Memory B cell (primary cell): ENCODE results near the gene CDKN2B-AS1.

Experiments used
- ATAC-seq: fragments of 150-1000 bp; cut with Tn5 transposase; 2 replicates; pipeline ENCODE4 v1.10.0; 2021; ENCODE audit warnings: low read depth, mild to moderate bottlenecking, moderate library complexity
- DNase-seq, 2 donors: peaks; one replicate each; pipeline ENCODE4 v3.0.0; 2022; ENCODE audit warnings: low spot score in 2 of 2
- H3K27ac Mint-ChIP-seq: one replicate; pipeline ENCODE4 v1.8.0; 2022; ENCODE audit warnings: mild to moderate bottlenecking, moderate library complexity, mixed read lengths
- H3K27me3 Mint-ChIP-seq: one replicate; pipeline ENCODE4 v1.8.0; 2022; ENCODE audit warnings: mixed read lengths
- H3K36me3 Mint-ChIP-seq: one replicate; pipeline ENCODE4 v1.8.0; 2022; ENCODE audit warnings: mild to moderate bottlenecking, mixed read lengths
- H3K4me1 Mint-ChIP-seq: one replicate; pipeline ENCODE4 v1.8.0; 2022; ENCODE audit warnings: mixed read lengths
- H3K4me3 Mint-ChIP-seq: one replicate; pipeline ENCODE4 v1.8.0; 2022; ENCODE audit warnings: mild to moderate bottlenecking, moderate library complexity, mixed read lengths
- H3K9me3 Mint-ChIP-seq: one replicate; pipeline ENCODE4 v1.8.0; 2022; ENCODE audit warnings: mixed read lengths

Gene CDKN2B-AS1

DNA sequence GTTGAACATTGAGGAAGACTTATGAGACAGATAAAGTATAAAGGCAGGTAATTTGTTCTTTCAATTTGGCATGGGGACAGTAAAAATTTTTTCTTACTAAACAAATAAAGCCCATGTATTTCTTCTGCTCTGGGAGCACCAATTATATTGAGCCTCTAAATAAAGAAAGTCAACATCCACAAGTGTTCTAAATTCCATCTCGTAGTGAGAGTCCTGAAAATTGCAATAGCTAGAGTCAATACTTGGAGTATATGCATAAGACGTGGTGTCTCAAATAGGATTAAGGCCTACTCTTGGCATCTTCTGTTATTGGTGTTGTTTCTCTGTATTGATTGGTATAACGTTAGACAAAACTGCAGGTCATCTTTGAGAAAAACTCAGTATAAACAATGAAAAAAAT is 135.0 kb downstream of the CDKN2B-AS1 start:
- Mint-ChIP-seq H3K36me3 (no peaks in the 10 kb centered on the region), H3K27me3 (peaks cover 3% of the 10 kb centered on the region), H3K4me3 (no peak overlapping the region), H3K9me3 (no peaks in the 10 kb centered on the region), H3K4me1 (peaks cover 16% of the 10 kb centered on the region), H3K27ac (peak overlapping the region; percentile 33)
- ATAC-seq (no peak), DNase-seq (no peak)

GRCh38 chr9:22131817-22132216 is 137.2 kb downstream of the CDKN2B-AS1 start:
- peaks cover 6% of the 10 kb centered on the region for H3K27me3 Mint-ChIP-seq
- H3K36me3 Mint-ChIP-seq: no peaks in the 10 kb centered on the region
- no peak overlapping the region for H3K27ac Mint-ChIP-seq
- DNase-seq (no peak), ATAC-seq (no peak)
- no peaks in the 10 kb centered on the region for H3K9me3 Mint-ChIP-seq
- H3K4me3 Mint-ChIP-seq: no peak overlapping the region
- H3K4me1 Mint-ChIP-seq: peaks cover 19% of the 10 kb centered on the region

- ATAC-seq: no peak
These were observed 139.8 kb downstream of the CDKN2B-AS1 start for GRCh38 chr9:22134390-22134789.

GRCh38 chr9:22136461-22137096 is 142.0 kb downstream of the CDKN2B-AS1 start:
- Mint-ChIP-seq H3K9me3 (peaks cover 6% of the 10 kb centered on the region), H3K4me1 (peaks cover 3% of the 10 kb centered on the region), H3K27ac (no peak overlapping the region), H3K27me3 (peaks cover 3% of the 10 kb centered on the region), H3K36me3 (no peaks in the 10 kb centered on the region), H3K4me3 (no peak overlapping the region)
- no peak for DNase-seq
- no peak for ATAC-seq

More at GRCh38 chr9:22134390-22134789, 139.8 kb downstream of the CDKN2B-AS1 start:
- Mint-ChIP-seq H3K9me3 (peaks cover 6% of the 10 kb centered on the region), H3K27me3 (peaks cover 3% of the 10 kb centered on the region), H3K27ac (no peak overlapping the region), H3K4me1 (peaks cover 11% of the 10 kb centered on the region), H3K36me3 (no peaks in the 10 kb centered on the region), H3K4me3 (no peak overlapping the region)
- DNase-seq: no peak

DNA sequence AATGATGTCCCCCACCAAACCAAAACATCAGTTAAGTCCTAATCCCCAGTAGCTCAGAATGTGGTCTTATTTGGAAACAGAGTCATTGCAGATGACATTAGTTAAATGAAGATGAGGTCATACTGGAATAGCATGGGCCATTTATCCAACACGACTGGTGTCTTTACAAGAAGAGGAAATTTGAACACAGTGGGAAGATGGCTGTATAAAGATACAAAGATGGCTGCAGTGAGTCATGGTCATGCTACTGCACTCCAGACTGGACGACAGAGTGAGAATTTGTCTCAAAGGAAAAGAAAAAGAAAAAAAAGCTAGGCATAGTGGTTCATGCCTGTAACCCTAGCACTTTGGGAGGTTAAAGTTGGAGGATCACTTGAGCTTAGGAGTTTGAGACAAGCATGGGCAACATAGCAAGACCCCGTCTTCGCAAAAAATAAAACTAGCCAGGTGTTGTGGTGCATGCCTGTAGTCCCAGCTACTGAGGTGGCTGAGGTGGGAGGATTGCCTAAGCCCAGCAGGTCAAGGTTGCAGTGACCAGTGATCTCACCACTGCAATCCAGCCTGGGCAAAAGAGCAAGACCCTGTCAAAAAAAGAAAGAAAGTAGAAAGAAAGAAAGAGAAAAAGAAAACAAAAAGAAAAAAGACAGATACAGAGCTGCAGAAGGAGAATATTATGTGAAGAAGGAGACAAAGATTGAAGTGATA is 144.5 kb downstream of the CDKN2B-AS1 start:
- Mint-ChIP-seq H3K27me3 (peaks cover 3% of the 10 kb centered on the region), H3K9me3 (peaks cover 6% of the 10 kb centered on the region), H3K36me3 (no peaks in the 10 kb centered on the region), H3K4me1 (peaks cover 3% of the 10 kb centered on the region), H3K27ac (no peak overlapping the region), H3K4me3 (no peak overlapping the region)
- DNase-seq (no peak), ATAC-seq (no peak)

- Mint-ChIP-seq H3K27me3 (no peaks in the 10 kb centered on the region), H3K9me3 (peaks cover 6% of the 10 kb centered on the region), H3K27ac (no peak overlapping the region), H3K4me3 (no peak overlapping the region), H3K4me1 (no peaks in the 10 kb centered on the region), H3K36me3 (no peaks in the 10 kb centered on the region)
- DNase-seq (no peak), ATAC-seq (no peak)
These were observed 147.3 kb downstream of the CDKN2B-AS1 start for GRCh38 chr9:22141908-22142307.

DNA sequence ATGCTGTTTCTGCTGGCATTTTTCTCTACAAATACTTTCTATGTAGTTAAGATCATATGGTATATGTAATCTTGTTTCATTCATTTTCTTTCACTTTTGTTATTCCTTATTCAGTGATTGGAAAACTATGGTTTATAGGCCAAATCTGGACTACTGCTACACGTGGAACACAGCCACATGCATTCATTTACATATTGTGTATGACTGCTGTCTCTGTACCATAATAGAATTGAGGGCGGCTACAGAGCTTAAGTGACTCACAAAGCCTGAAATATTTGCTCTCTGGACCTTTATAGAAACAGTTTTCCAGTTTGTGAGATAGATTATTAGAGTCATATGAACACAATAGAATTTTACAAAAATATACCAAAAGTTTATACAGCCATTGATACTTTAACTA is 148.1 kb downstream of the CDKN2B-AS1 start:
- Mint-ChIP-seq H3K36me3 (no peaks in the 10 kb centered on the region), H3K4me1 (no peaks in the 10 kb centered on the region), H3K27me3 (no peaks in the 10 kb centered on the region), H3K4me3 (no peak overlapping the region), H3K9me3 (peaks cover 3% of the 10 kb centered on the region), H3K27ac (no peak overlapping the region)
- DNase-seq (no peak), ATAC-seq (no peak)

GRCh38 chr9:22143799-22144625 is 149.4 kb downstream of the CDKN2B-AS1 start:
- H3K9me3 Mint-ChIP-seq: no peaks in the 10 kb centered on the region
- no peak for DNase-seq
- no peaks in the 10 kb centered on the region for H3K4me1 Mint-ChIP-seq
- no peaks in the 10 kb centered on the region for H3K27me3 Mint-ChIP-seq
- H3K27ac Mint-ChIP-seq: no peak overlapping the region
- H3K4me3 Mint-ChIP-seq: no peak overlapping the region
- no peaks in the 10 kb centered on the region for H3K36me3 Mint-ChIP-seq
- ATAC-seq: no peak

- no peak for ATAC-seq
- no peak for DNase-seq
- H3K27ac Mint-ChIP-seq: no peak overlapping the region
- no peak overlapping the region for H3K4me3 Mint-ChIP-seq
- H3K9me3 Mint-ChIP-seq: no peaks in the 10 kb centered on the region
- H3K36me3 Mint-ChIP-seq: no peaks in the 10 kb centered on the region
- H3K27me3 Mint-ChIP-seq: no peaks in the 10 kb centered on the region
- no peaks in the 10 kb centered on the region for H3K4me1 Mint-ChIP-seq
These were observed 152.0 kb downstream of the CDKN2B-AS1 start for GRCh38 chr9:22146604-22147003.

DNA sequence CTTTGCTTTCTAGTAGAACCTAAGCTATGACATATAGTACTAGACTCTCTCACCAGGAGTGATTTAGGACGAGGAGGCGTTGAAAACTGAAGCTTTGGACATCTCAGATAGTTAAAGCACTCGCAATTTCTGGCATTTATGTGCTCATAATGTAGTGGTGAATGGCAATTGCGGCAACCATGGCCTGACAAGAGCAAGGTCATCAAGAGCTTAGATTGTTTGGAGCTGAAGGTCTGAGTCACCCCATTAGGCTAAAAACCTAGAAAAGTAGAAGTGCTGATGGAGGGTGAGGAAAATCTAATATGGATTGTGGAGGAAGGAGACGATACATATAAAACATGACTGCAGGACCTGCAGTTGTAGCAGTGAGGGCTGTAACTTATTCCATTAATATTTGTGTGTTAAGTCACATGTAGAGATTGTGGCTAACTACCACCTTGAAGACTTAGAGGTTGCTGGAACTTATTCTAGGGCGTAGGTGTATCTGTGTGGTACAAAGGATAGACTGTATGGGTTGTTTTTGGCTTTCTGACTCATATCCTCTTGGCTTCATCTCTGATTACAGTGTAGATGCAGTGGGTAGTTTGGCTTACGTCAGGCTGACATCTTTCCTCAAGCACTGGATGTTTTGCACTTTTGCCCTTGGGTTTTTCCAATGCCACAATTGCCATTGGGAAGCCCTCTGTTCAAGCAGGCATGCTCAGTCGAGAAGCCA is 153.4 kb downstream of the CDKN2B-AS1 start:
- no peaks in the 10 kb centered on the region for H3K27me3 Mint-ChIP-seq
- no peaks in the 10 kb centered on the region for H3K4me1 Mint-ChIP-seq
- no peak overlapping the region for H3K4me3 Mint-ChIP-seq
- ATAC-seq (no peak), DNase-seq (no peak)
- no peak overlapping the region for H3K27ac Mint-ChIP-seq
- no peaks in the 10 kb centered on the region for H3K36me3 Mint-ChIP-seq
- H3K9me3 Mint-ChIP-seq: no peaks in the 10 kb centered on the region

- H3K27ac Mint-ChIP-seq: no peak overlapping the region
- H3K9me3 Mint-ChIP-seq: no peaks in the 10 kb centered on the region
- ATAC-seq (no peak), DNase-seq (no peak)
- no peaks in the 10 kb centered on the region for H3K27me3 Mint-ChIP-seq
- no peaks in the 10 kb centered on the region for H3K4me1 Mint-ChIP-seq
- H3K36me3 Mint-ChIP-seq: no peaks in the 10 kb centered on the region
- H3K4me3 Mint-ChIP-seq: no peak overlapping the region
These were observed 153.9 kb downstream of the CDKN2B-AS1 start for GRCh38 chr9:22148528-22148875.

DNA sequence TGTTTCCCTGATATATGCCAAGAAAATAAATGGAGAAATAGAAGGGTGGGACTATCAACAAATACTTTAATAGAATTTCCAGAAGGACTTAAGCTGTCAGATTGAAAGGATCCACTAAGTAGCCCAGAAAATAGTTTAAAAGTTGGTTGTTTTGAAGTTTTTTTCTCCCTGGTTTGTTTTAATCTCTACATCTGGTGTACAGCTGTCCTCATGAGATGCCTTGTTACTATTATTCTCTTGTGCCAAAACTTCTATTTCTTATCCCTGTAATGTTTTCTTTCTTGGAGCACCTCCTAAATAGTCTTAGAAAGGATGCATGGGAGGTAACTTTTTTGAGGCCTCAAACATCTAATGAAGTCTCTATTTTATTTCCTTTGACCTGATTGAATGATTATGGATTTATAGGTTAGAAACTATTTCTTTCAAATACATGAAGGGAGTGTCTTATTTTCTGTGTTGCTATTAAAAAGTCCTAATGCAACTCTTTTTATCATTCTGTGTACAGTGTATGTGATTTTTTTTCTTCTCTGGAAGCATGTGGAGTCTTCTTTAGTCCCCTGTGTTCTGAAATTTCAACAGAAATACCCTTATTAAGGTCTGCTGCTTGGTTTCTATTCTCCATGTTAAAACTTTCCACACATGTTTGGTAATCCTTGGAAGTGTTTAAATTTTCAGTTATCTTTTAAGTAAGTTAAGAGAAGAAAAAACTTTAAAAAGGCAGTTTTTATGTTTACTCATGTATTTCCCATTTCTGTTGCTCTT is 154.5 kb downstream of the CDKN2B-AS1 start:
- Mint-ChIP-seq H3K27me3 (no peaks in the 10 kb centered on the region), H3K27ac (no peak overlapping the region), H3K9me3 (no peaks in the 10 kb centered on the region), H3K4me1 (no peaks in the 10 kb centered on the region), H3K4me3 (no peak overlapping the region), H3K36me3 (no peaks in the 10 kb centered on the region)
- no peak for DNase-seq
- ATAC-seq: no peak

- DNase-seq: no peak
- no peaks in the 10 kb centered on the region for H3K9me3 Mint-ChIP-seq
- ATAC-seq: no peak
- no peak overlapping the region for H3K4me3 Mint-ChIP-seq
- H3K27me3 Mint-ChIP-seq: no peaks in the 10 kb centered on the region
- H3K27ac Mint-ChIP-seq: no peak overlapping the region
- no peaks in the 10 kb centered on the region for H3K36me3 Mint-ChIP-seq
- peaks cover 2% of the 10 kb centered on the region for H3K4me1 Mint-ChIP-seq
These were observed 159.5 kb downstream of the CDKN2B-AS1 start for GRCh38 chr9:22154064-22154463.
